WERI-Rb-1 (cell line): ENCODE measurements around the gene MGST3.
"Not testable (repeated sequence)": the region's sequence is repeated elsewhere in the genome, so short reads cannot be mapped to it uniquely, and the experiment has no call there.

ENCODE experiments used
- DNase-seq: peaks from one replicate; pipeline ENCODE4 v3.0.0-alpha.2; 2020
- H3K27ac ChIP-seq: fragments of 250-450 bp; sonication (Bioruptor Pico); 2 replicates; pipeline ENCODE4 v1.5.1; 2020; ENCODE audit warnings: mild to moderate bottlenecking, moderate library complexity
- H3K27me3 ChIP-seq: fragments of 250-450 bp; sonication (Bioruptor Pico); 2 replicates; pipeline ENCODE4 v1.5.1; 2021; ENCODE audit warnings: mild to moderate bottlenecking, low read depth, moderate library complexity; ENCODE audit not compliant: insufficient read depth, severe bottlenecking
- H3K36me3 ChIP-seq: fragments of 250-450 bp; sonication (Bioruptor Pico); 2 replicates; pipeline ENCODE4 v1.5.1; 2020; ENCODE audit warnings: mild to moderate bottlenecking, moderate library complexity
- H3K4me3 ChIP-seq: 2 replicates; pipeline ENCODE4 v1.5.1; 2011; ENCODE audit warnings: low read depth, mild to moderate bottlenecking, control low read depth, low read length
- H3K9me3 ChIP-seq: fragments of 250-450 bp; sonication (Bioruptor Pico); 2 replicates; pipeline ENCODE4 v1.5.1; 2021; ENCODE audit warnings: mild to moderate bottlenecking, moderate library complexity; ENCODE audit not compliant: severe bottlenecking
- CTCF ChIP-seq: IDR thresholded peaks from 2 replicates; pipeline ENCODE4 v1.5.1; 2011; ENCODE audit warnings: low read depth, mild to moderate bottlenecking, control low read depth, inconsistent platforms, low read length

The MGST3 gene

DNA sequence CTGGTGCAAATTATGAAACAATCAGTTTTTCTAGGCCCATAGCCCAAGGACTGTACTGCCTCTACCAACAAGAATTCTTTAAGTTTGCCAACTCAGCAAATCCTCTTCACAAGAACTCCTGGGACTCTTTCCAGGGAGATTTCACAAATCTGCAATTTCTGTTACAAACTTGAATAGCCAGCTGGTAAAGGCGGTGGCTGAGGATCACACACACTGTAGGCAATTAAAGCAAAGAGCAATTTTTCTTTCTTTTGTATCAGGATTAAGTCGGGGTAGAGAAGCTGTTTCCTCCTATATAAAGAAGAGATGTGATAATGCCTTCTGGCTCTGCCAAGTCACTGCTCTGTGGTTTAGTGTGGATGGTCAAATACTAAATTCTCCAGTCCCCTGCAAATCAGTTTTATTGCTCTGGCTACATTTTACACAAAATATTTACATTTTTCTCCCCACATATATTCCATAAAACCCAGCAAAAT, 65.6 kb downstream of the MGST3 start:
- Histone ChIP-seq H3K9me3 (no peaks in the 10 kb centered on the region), H3K27me3 (no peaks in the 10 kb centered on the region), H3K36me3 (peaks cover 11% of the 10 kb centered on the region), H3K4me3 (peak overlapping the region; percentile 82), H3K27ac (peak overlapping the region; percentile 92)
- DNase-seq = no peak
- no peak for TF ChIP-seq CTCF

GRCh38 chr1:165697491-165697880, 66.5 kb downstream of the MGST3 start:
- H3K27ac ChIP-seq = peak overlapping the region; percentile 92
- peaks cover 11% of the 10 kb centered on the region for H3K36me3 ChIP-seq
- H3K27me3 ChIP-seq = no peaks in the 10 kb centered on the region
- no peak for DNase-seq
- no peaks in the 10 kb centered on the region for H3K9me3 ChIP-seq
- TF ChIP-seq CTCF = no peak
- H3K4me3 ChIP-seq = peak overlapping the region; percentile 82

DNA sequence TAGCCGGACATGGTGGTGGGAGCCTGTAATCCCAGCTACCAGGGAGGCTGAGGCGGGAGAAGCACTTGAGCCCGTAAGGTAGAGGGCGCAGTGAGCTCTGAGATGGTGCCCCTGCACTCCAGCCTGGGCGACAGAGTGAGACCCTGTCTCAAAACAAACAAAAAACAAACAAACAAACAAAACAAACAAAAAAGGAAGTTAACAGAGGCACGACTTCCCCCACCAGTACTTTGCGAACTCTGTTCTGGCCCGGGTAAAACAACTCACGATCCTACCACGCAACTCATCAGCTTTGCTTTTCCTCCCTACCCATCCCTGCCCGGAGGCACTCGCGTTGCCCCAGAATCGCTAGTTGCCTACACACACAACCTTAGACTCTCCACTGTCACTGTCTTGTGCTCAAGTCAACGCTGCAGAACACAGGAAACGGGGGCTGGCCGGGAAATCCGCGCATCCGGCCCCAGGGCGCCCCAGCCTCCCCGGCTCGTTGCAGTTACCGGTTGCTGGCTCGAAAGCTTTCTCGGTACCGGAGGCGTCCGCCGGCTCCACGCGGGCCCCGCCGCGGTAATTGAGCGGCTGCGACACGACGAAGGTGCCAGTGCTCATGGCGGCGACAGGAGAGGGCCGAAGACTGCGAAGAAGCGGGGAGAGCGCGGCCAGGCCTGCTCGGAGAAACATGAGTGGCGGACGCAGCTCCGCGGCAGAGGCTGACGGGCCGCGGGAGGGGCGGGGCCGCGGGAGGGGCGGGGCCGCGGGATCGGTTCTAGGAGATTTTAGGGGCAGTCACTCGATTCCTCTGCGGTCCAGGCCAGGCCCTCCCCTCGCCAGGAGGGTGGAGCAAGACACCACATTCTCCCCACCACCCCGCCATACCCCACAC, 67.1 kb downstream of the MGST3 start, which contains the start of gene ALDH9A1:
ALDH9A1 (minus strand) TSS at position 682 of the 880 bp plus-strand sequence; CDS start at position 678, 4 bp downstream.
- H3K4me3 ChIP-seq = peak within 1 kb of the TSS; percentile 82
- H3K36me3 ChIP-seq = peaks cover 11% of the 10 kb centered on the region
- H3K27ac ChIP-seq = peak within 1 kb of the TSS; percentile 92
- peak; percentile 49 for TF ChIP-seq CTCF
- no peaks in the 10 kb centered on the region for H3K27me3 ChIP-seq
- H3K9me3 ChIP-seq = no peaks in the 10 kb centered on the region
- peak; percentile 94 for DNase-seq

- DNase-seq = no peak
- Histone ChIP-seq H3K27me3 (no peaks in the 10 kb centered on the region), H3K27ac (peak overlapping the region; percentile 92), H3K36me3 (peaks cover 9% of the 10 kb centered on the region), H3K9me3 (no peaks in the 10 kb centered on the region), H3K4me3 (peak overlapping the region; percentile 82)
- TF ChIP-seq CTCF = no peak
Measured at GRCh38 chr1:165698761-165699052, 67.7 kb downstream of the MGST3 start.

- DNase-seq = no peak
- Histone ChIP-seq H3K27me3 (no peaks in the 10 kb centered on the region), H3K4me3 (no peak overlapping the region), H3K27ac (no peak overlapping the region), H3K9me3 (no peaks in the 10 kb centered on the region), H3K36me3 (peaks cover 3% of the 10 kb centered on the region)
- no peak for TF ChIP-seq CTCF
Measured at GRCh38 chr1:165699577-165699976, 68.5 kb downstream of the MGST3 start.

- not testable (repeated sequence) for H3K9me3 ChIP-seq, H3K27ac ChIP-seq, H3K27me3 ChIP-seq, DNase-seq, H3K4me3 ChIP-seq, H3K36me3 ChIP-seq
Measured at GRCh38 chr1:165701922-165702321, 70.9 kb downstream of the MGST3 start.
